Frontal cortex (tissue), 4 donors: ENCODE data around the gene RAPGEF6. TPM values are rescaled to one million over a fixed set of nuclear protein-coding genes. Genes with fewer than 3 reads are reported as not detected.
A peak's percentile ranks its signal among the peaks of the same experiment; 100 is the strongest.
"Not testable (repeated sequence)": the region's sequence is repeated elsewhere in the genome, so short reads cannot be mapped to it uniquely, and the experiment has no call there.

Experiments
- DNase-seq, 2 donors: peaks; one replicate each; pipeline ENCODE4 v3.0.0; 2012; ENCODE audit warnings: low spot score in 2 of 2
- FAIRE-seq: peaks from 2 replicates; lab custom pipeline; 2012; peaks lifted over from hg19 to GRCh38; lab: Jason Lieb, UNC
- total RNA-seq: library from RNA; depleted of rRNA; stranded (reverse); fragments of >200 nt; gene quantifications from one replicate; pipeline ENCODE4 v1.2.3, GENCODE V29; 2014
- donor health status: control.
- donor health status: control.
- donor health status: control.

The RAPGEF6 gene, protein sequence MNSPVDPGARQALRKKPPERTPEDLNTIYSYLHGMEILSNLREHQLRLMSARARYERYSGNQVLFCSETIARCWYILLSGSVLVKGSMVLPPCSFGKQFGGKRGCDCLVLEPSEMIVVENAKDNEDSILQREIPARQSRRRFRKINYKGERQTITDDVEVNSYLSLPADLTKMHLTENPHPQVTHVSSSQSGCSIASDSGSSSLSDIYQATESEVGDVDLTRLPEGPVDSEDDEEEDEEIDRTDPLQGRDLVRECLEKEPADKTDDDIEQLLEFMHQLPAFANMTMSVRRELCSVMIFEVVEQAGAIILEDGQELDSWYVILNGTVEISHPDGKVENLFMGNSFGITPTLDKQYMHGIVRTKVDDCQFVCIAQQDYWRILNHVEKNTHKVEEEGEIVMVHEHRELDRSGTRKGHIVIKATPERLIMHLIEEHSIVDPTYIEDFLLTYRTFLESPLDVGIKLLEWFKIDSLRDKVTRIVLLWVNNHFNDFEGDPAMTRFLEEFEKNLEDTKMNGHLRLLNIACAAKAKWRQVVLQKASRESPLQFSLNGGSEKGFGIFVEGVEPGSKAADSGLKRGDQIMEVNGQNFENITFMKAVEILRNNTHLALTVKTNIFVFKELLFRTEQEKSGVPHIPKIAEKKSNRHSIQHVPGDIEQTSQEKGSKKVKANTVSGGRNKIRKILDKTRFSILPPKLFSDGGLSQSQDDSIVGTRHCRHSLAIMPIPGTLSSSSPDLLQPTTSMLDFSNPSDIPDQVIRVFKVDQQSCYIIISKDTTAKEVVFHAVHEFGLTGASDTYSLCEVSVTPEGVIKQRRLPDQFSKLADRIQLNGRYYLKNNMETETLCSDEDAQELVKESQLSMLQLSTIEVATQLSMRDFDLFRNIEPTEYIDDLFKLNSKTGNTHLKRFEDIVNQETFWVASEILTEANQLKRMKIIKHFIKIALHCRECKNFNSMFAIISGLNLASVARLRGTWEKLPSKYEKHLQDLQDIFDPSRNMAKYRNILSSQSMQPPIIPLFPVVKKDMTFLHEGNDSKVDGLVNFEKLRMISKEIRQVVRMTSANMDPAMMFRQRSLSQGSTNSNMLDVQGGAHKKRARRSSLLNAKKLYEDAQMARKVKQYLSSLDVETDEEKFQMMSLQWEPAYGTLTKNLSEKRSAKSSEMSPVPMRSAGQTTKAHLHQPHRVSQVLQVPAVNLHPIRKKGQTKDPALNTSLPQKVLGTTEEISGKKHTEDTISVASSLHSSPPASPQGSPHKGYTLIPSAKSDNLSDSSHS (N-terminal part only)
- 58.7 TPM for total RNA-seq

DNA sequence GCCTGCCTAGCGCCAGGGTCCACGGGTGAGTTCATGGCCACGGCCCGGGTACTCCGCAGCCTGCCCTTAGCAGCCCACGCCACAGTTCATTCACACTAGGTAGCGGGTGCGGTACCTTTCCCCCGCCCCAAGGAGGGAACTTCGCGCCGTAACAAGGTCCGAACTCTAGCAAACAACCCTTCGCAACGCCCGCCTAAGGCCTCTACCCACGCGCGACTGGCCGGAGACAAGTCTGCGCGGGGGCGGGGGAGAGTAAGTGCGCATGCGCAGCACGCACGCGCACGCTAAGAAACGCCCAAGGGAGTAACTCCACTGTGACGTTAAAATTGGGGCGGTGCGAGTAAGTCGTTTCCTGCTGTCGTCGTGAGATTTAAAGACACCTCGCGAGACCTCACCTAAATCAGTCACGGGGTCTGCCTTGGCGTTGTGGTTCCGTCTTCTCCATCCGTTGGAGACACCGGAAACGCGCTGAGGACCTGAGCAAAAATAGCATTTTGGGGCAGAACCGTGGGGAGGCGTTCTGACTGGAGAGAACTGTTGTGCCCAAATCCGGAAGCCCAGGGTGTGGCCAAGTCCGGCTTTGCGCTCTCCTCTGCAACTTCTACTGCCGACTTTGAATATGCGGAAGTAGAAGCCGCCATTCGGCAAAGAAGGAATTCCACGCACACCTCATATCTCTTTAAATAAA lies at the start of gene RAPGEF6:
RAPGEF6 (minus strand) TSS at position 234 of the 688 bp plus-strand sequence; CDS start at position 35, 199 bp downstream.
- FAIRE-seq: peak; percentile 70

DNA sequence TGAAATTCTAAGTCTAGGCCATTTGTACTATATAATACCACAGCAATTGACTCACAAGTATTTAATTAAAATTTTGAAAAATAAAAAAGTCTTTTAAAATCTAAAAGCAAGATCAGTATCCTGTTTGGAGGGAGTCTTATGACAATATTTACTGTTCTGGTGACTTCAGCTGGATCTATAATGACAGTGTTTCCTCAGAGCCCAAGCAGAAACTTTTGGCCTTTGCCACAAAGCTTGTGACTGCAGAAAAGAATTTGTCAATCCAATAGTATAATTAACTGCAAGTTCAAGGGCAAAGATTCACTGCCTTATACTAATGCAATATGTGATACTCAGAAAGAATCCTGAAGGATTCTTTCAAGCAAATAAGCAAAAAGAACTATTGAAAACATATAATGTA lies 49.6 kb upstream of the RAPGEF6 start:
- FAIRE-seq (no peak), DNase-seq (no peak)

More for the DNA sequence above, at the start of gene RAPGEF6:
- peak; percentile 48 to 82 for DNase-seq

DNA sequence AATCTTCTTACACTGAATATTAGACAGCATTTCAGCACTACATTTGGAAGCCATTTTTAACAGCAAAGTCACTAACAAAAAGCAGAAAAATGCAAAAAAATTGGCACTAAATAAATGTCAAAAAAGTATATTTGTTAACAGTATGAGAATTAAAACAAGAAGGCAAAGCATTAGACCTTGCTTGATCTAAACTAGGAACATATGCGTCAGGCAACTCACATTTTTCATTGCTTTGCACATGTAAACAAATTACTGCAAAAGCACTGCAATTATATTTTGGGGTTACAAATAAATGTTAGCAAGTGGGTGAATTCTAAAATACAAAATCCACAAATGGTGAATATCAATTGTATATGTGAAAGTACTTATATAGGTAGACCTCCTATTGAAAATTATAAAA lies 49.0 kb upstream of the RAPGEF6 start:
- no peak for FAIRE-seq
- no peak for DNase-seq

DNA sequence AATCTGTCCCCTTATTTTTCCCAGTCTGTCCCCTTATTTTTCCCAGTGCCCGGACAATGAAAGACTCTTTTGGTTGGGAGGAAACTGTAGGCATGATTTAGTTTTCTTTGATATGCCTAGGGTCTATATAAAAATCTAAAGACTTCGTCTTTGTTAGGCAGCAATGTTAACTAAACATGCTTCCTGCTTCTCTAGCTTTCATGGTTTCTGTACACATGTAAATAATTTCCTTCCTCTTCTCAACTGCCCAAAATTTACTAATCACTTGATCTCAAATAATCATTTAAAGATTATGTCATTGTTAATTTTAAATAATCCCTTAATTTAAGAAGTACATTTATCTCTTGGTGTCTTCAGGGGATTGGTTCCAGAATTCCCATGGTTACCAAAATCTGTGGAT lies 47.8 kb upstream of the RAPGEF6 start:
- FAIRE-seq: no peak
- DNase-seq: no peak

DNA sequence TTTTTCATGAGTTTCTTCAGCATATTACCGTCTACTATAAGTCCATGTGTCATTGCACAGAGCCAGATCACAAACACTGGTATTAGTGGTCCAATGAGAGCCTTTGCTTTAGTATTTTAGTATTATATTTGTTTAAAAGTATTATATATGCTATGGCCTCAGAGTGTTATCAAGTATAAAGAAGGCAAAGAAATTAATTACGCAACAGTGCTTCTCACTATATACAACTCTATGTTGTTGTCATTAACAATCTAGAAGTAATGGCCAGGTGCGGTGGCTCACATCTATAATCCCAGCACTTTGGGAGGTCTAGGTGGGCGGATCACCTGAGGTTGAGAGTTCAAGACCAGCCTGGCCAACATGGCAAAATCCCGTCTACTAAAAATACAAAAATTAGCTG lies 47.1 kb upstream of the RAPGEF6 start:
- no peak for FAIRE-seq
- no peak for DNase-seq

DNA sequence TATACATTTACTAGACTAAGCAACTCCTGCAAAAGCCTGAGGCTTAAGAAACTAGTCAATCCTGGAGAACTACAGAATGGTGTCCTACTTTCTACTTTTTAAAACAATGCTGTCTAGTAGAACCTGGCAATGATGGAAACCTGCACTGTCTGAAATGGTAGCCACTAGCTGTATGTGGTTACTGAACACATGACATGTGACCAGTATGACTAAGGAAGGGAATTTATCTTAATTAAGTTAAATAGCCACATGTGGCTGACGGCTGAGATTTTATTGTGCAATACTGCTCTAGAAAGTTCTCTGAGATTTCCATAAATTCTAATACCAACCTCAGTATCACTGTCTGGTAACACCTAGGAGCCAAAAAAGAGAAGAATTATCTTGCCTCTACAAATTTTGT lies 44.9 kb upstream of the RAPGEF6 start:
- DNase-seq (no peak), FAIRE-seq (no peak)

DNA sequence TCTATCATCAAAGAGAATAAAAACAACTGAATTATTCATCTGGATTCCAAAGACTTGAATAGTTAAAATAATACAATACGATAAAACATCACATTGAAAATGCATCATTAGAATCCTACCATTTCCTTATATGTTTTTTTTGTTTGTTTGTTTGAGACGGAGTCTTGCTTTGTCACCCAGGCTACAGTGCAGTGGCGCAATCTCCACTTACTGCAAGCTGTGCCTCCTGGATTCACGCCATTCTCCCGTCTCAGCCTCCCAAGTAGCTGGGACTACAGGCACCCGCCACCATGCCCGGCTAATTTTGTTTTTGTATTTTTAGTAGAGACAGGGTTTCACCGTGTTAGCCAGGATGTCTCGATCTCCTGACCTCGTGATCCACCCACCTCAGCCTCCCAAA lies 43.2 kb upstream of the RAPGEF6 start:
- DNase-seq, FAIRE-seq: not testable (repeated sequence)

DNA sequence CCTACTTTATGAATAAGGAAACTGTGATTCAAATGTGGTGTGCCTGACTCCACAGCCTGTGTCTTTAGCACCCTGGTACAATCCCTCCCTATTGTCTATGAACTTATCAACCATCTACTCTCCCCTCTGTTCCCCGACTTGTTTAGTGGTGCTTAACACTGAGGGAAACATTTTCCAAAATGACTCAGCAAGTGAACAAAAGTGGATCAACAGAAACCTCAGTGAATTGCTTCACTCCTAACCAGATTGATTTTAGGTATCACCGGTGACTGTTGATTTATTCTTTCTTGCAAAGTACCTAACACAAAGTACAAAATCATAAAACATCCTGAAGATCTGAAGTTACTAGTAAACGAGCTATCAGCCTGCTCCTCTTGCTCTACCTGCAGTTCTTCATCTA lies 42.1 kb upstream of the RAPGEF6 start:
- DNase-seq (no peak), FAIRE-seq (no peak)

DNA sequence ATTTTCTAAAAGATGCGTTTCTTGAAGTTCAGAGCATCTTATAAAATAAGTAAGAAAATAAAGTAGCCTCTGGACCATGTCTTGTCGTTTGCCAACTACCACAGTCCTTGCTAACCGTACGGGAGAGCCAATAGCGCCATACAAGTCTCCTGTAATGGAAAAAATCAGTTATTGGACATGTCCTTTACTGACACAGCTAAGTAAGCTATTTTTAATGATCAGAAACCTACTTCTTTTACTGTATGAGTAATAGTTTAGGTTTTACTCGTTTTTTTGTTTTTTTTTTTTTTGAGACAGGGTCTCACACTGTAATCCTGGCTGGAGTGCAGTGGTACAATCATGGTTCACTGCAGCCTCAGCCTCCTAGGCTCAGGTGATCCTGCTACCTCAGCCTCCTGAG lies 37.7 kb upstream of the RAPGEF6 start:
- no peak for FAIRE-seq
- DNase-seq: no peak

DNA sequence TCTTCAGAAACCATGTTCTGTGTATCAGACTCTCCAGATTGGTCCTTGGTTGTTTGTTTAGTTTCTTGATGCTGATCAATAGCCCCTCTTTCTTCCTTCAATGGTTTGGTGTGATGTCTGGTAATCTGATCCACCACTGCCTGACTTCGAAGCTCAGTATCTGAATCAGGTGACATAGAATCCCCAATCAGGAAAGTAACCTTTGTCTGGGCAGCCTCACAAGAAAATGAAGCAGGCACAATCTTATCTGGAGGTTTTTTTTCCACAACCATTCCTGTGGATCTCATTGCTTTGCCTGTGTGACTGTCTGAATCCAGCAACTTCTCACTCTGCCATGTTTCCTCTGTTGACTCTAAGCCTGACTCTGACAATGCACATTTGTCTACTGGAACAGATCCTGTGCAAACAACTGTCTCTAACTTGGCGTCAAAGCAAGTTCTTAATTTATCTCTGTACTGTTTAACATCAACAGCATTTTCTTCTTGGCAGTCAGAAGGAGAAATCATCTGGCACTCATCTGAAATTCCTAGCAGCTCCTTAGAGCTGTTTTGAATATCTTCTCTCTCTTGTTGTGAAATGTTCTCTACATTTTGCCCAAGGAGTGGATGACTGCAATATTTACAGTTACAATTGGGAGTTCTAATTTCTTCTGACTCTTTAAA lies 37.1 kb upstream of the RAPGEF6 start:
- peak; percentile 40 for FAIRE-seq
- peak; percentile 8 to 17 for DNase-seq

DNA sequence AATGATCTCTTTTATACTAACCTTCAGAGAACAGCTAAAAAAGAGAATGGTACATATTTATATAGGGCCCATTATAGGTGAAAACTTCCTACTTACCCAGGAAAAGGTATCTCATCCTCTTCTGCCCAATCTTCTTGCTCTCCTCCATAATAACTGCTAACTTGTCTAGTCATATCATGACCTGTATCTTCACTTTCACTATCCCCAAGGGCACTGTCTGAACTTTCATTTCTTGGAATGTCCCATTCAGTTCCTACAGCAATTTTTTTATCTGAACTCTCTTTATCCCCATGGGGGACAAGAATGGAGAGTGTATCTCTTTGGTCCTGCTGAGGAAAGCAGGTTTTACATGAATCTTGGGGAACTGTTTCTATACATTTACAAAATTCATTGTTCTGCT lies 36.4 kb upstream of the RAPGEF6 start:
- DNase-seq (no peak), FAIRE-seq (no peak)

DNA sequence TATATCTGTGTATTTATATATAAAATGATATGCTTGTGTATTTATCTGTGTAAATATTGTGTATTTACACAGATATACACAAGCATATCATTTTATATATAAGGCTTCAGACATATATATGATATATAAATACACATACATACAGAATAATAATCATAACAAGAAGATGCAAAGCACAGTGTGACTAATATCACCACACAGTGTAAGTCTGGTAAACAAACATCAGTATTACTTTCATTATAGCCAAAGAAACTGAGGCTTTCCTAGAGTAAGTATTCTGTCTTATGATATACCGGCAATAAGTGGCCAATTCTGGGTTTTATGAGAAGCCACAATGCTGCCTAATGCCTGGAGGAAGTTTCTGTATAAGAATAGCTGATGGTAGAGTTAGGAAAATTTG lies 29.9 kb upstream of the RAPGEF6 start:
- DNase-seq (no peak), FAIRE-seq (no peak)

DNA sequence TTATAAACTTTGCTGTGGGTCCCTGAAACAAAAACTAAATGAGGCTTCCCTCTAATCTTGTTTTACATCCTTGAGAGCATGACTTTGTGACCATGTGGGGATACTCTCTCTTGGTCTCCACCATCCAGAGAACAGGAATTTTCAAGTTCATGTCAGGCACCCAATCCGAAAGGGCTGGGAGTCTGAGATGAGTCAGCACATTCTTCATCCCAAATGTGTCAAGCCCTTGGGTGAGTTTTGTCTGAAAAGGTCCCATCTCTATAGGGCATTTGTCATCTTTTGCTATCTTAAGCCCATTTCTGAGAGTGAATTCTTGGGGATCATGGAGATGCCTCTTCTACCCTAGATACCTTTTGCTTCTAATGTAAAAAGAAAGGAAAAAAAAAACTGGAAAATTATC lies 26.9 kb upstream of the RAPGEF6 start:
- no peak for FAIRE-seq
- no peak for DNase-seq

DNA sequence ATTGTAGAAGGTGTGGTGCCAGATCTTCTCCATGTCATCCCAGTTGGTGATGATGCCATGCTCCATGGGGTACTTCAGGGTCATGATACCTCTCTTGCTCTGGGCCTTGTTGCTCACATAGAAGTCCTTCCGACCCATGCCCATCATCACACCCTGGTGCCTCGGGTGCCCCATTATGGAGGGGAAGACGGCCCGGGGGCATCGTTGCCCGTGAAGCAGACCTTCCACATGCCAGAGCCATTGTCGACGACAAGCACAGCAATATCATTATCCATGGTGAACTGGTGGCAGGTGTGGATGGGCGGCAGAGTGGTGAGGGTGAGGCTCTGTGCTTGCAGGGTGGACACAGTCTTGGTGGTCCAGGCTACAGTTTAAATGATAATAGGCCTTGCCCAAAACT lies 24.8 kb upstream of the RAPGEF6 start:
- no peak for FAIRE-seq
- DNase-seq: no peak

DNA sequence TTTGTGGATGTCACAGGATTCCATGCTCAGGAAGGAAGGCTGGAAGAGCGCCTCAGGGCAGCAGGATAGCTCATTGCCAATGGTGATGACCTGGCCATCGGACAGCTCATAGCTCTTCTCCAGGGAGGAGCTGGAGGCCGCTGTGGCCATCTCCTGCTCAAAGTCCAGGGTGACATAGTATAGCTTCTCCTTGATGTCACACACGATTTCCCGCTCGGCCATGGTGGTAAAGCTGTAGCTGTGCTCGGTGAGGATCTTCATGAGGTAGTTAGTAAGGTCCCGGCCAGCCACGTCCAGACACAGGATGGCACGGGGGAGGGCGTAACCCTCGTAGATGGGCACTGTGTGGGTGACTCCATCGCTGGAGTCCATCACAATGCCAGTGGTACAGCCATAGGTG lies 24.3 kb upstream of the RAPGEF6 start:
- DNase-seq (no peak), FAIRE-seq (no peak)

DNA sequence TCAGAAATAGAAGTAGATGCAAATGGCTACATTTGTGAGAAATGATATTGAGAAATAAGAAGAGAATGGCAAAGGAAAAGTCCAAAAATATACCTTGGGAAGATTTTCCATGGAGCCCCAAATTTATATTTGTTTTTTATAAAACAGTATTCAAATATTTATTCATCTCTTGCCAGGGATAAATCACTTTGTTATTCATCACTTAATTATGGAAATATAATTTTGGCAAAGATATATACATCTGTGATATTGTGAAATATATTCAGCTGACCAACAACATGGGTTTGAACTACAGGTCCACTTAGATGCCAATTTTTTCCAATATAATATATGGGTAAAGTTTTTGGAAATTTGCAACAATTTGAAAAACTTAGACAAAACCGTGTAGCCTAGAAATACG lies 19.7 kb upstream of the RAPGEF6 start:
- DNase-seq: no peak
- FAIRE-seq: no peak

DNA sequence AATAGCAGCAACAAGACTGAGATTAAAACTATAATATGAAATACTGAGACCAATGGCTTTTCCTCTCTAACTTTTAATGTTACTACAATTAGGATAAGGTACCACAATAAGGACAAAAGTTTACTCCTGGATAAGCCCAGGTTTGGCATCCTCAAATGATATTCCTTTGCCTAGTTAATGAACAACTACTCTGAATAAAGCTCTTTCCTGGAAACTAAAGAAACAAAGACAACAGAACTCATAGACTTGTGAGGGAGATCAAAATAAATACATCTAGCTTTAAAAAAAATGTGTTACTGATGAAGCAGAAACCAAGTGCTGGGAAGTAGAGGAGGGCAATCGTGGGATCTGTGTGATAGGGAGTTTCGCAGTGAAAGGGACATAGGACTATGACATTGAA lies 19.3 kb upstream of the RAPGEF6 start:
- no peak for FAIRE-seq

DNA sequence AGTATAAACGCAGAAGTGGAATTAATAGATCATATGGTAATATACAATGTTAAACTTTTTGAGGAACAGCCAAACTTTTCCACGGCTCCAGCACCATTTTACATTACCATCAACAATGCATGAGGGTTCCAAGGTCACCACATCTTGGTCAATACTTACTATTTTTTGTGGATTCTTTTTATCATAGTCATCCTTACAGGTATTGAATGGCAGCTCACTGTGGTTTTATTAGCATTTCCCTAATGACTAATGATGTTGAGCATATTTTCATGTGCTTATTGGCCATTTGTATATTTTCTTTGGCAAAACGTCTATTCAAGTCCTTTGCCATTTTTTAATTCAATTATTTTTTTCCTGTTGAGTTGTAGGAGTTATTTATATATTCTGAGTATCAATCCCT lies 14.1 kb upstream of the RAPGEF6 start:
- DNase-seq: no peak
- no peak for FAIRE-seq

More for the DNA sequence above, 19.3 kb upstream of the RAPGEF6 start:
- DNase-seq: no peak
